GM13976 (cell line): ENCODE data around the gene SUCLA2.
A peak's percentile ranks its signal among the peaks of the same experiment; 100 is the strongest.

Experiments
- DNase-seq: peaks from one replicate; pipeline ENCODE4 v3.0.0; 2012; ENCODE audit warnings: low spot score
- CTCF ChIP-seq: IDR thresholded peaks from 2 replicates; pipeline ENCODE4 v1.5.1; 2012; ENCODE audit warnings: borderline replicate concordance, mild to moderate bottlenecking; ENCODE audit not compliant: insufficient read depth; ENCODE audit errors: extremely low read depth, missing control alignments, control extremely low read depth
- in situ Hi-C: fragments of 300-500 bp; cut with MboI; formaldehyde crosslinking; loops from one replicate; pipeline ENCODE4 v1.12.0; 2022; ENCODE audit warnings: low sequenced_read_pairs, mixed read lengths, inconsistent platforms; ENCODE audit not compliant: unreplicated experiment

The SUCLA2 gene

GRCh38 chr13:48001114-48001881 is at the start of gene SUCLA2:
TSS of gene SUCLA2 (minus strand) at chr13:48001273. CDS start at chr13:48001269, 4 bp downstream.
- no peak for TF ChIP-seq CTCF
- peak; percentile 99 for DNase-seq
- in situ Hi-C loops = no loop called here

- in situ Hi-C loops = no loop called here
- TF ChIP-seq CTCF = no peak
- DNase-seq = no peak
These were observed 49.5 kb upstream of the SUCLA2 start for GRCh38 chr13:48050550-48050949.

GRCh38 chr13:48043789-48044503 is 42.9 kb upstream of the SUCLA2 start:
- in situ Hi-C loops = no loop called here
- TF ChIP-seq CTCF = no peak
- DNase-seq = no peak

GRCh38 chr13:48042894-48043293 is 41.8 kb upstream of the SUCLA2 start:
- no peak for TF ChIP-seq CTCF
- DNase-seq = no peak
- in situ Hi-C loops = no loop called here

GRCh38 chr13:48040896-48041295 is 39.8 kb upstream of the SUCLA2 start:
- DNase-seq = no peak
- in situ Hi-C loops = no loop called here
- TF ChIP-seq CTCF = no peak

GRCh38 chr13:48040049-48040448 is 39.0 kb upstream of the SUCLA2 start:
- in situ Hi-C loops = no loop called here
- DNase-seq = no peak
- TF ChIP-seq CTCF = no peak
